Natural killer cell (primary cell): ENCODE measurements around the gene ZDHHC14. TPM values are rescaled to one million over a fixed set of nuclear protein-coding genes. Genes with fewer than 3 reads are reported as not detected.

Experiments
- ATAC-seq, 3 donors: fragments of 150-1000 bp in 2 of 3; fragments of 200-7000 bp in 1 of 3; cut with Tn5 transposase; 1 replicate in 1 of 3; 2 replicates in 2 of 3; pipeline ENCODE4 v1.10.0; 2021; ENCODE audit warnings: mild to moderate bottlenecking in 2 of 3, moderate library complexity in 2 of 3
- DNase-seq, 2 donors: peaks; one replicate each; pipeline versions ENCODE4 v3.0.0 to v3.0.0-alpha.2; 2013 to 2021; ENCODE audit warnings: mixed read lengths in 1 of 2
- H3K27ac ChIP-seq: one replicate; pipeline ENCODE4 v1.5.1; 2013; ENCODE audit warnings: mild to moderate bottlenecking, low read length
- H3K27me3 ChIP-seq: one replicate; pipeline ENCODE4 v1.6.1; 2013; ENCODE audit warnings: low read length; ENCODE audit not compliant: control insufficient read depth, insufficient read depth
- H3K36me3 ChIP-seq: one replicate; pipeline ENCODE4 v1.6.1; 2013; ENCODE audit warnings: low read length; ENCODE audit not compliant: control insufficient read depth, insufficient read depth
- H3K4me1 ChIP-seq: one replicate; pipeline ENCODE4 v1.6.1; 2013; ENCODE audit warnings: low read length; ENCODE audit not compliant: control insufficient read depth, insufficient read depth
- H3K4me3 ChIP-seq: one replicate; pipeline ENCODE4 v1.5.1; 2013; ENCODE audit warnings: low read length
- H3K9me3 ChIP-seq: one replicate; pipeline ENCODE4 v1.6.1; 2013; ENCODE audit warnings: low read length; ENCODE audit not compliant: control insufficient read depth, insufficient read depth
- H3K27ac Mint-ChIP-seq, 2 donors: one replicate each; pipeline ENCODE4 v1.8.0; 2022; ENCODE audit warnings: mild to moderate bottlenecking in 2 of 2, mixed read lengths in 2 of 2, moderate library complexity in 1 of 2
- H3K27me3 Mint-ChIP-seq, 2 donors: one replicate each; pipeline ENCODE4 v1.8.0; 2022; ENCODE audit warnings: low read depth in 2 of 2, mixed read lengths in 2 of 2
- H3K36me3 Mint-ChIP-seq: one replicate; pipeline ENCODE4 v1.8.0; 2022; ENCODE audit warnings: mixed read lengths
- H3K4me1 Mint-ChIP-seq, 2 donors: one replicate each; pipeline ENCODE4 v1.8.0; 2022; ENCODE audit warnings: mixed read lengths in 2 of 2
- H3K4me3 Mint-ChIP-seq: one replicate; pipeline ENCODE4 v1.8.0; 2022; ENCODE audit warnings: mild to moderate bottlenecking, moderate library complexity, mixed read lengths
- H3K9me3 Mint-ChIP-seq, 2 donors: one replicate each; pipeline ENCODE4 v1.8.0; 2022; ENCODE audit warnings: mixed read lengths in 2 of 2
- CTCF ChIP-seq: fragments of 200-600 bp; IDR thresholded peaks from one replicate; pipeline ENCODE4 v1.8.0; 2022; ENCODE audit warnings: antibody characterized with exemption
- WGBS: methylation state at CpG from one replicate; pipeline ENCODE4 v1.1.7; 2013; ENCODE audit warnings: missing lambda C conversion rate; ENCODE audit not compliant: insufficient coverage; 5-methylcytosine and 5-hydroxymethylcytosine counted together
- intact Hi-C: fragments of 100-400 bp; cut with micrococcal nuclease; formaldehyde crosslinking; loops from one replicate; pipeline ENCODE4 v1.14.2; 2022
- total RNA-seq, 4 donors: library from RNA; stranded (reverse); fragments of 120-200 nt in 1 of 4; gene quantifications; one replicate each; pipeline versions ENCODE4 v1.2.3 to v1.2.4, GENCODE V29; 2013 to 2022

The ZDHHC14 gene
- total RNA-seq, 3 donors from 2014 or later (not counting 1 experiment from before 2014, with no cell fraction given) = 6.7 to 11.3 (median 10.6) TPM

- H3K36me3 ChIP-seq = no peaks in the 10 kb centered on the region
- WGBS = 100% methylated on average over 2 of the region's 3 CpGs
Observed at GRCh38 chr6:157402996-157403685, 22.2 kb downstream of the ZDHHC14 start.

GRCh38 chr6:157403686-157404051 lies 22.7 kb downstream of the ZDHHC14 start:
- H3K4me1 Mint-ChIP-seq = peaks cover 4 to 5% of the 10 kb centered on the region in 2 donors
- DNase-seq (no peak), ATAC-seq (peak in 1 of 3 donors; percentile 82)
- H3K4me3 Mint-ChIP-seq = no peak overlapping the region
- no peak overlapping the region for H3K27ac Mint-ChIP-seq
- H3K36me3 ChIP-seq = no peaks in the 10 kb centered on the region
- 39% methylated on average over 6 of the region's 6 CpGs for WGBS
- H3K27ac ChIP-seq = no peak overlapping the region
- no peaks in the 10 kb centered on the region for H3K9me3 ChIP-seq
- H3K4me3 ChIP-seq = no peak overlapping the region
- H3K27me3 Mint-ChIP-seq = no peaks in the 10 kb centered on the region
- no peaks in the 10 kb centered on the region for H3K9me3 Mint-ChIP-seq
- intact Hi-C loops = no loop called here
- no peaks in the 10 kb centered on the region for H3K27me3 ChIP-seq
- H3K4me1 ChIP-seq = no peaks in the 10 kb centered on the region
- no peak for TF ChIP-seq CTCF
- H3K36me3 Mint-ChIP-seq = no peaks in the 10 kb centered on the region

More at GRCh38 chr6:157402996-157403685, 22.2 kb downstream of the ZDHHC14 start:
- TF ChIP-seq CTCF = no peak
- no peak overlapping the region for H3K27ac ChIP-seq
- Mint-ChIP-seq H3K9me3 (no peaks in the 10 kb centered on the region), H3K27ac (no peak overlapping the region), H3K36me3 (no peaks in the 10 kb centered on the region), H3K4me1 (peaks cover 4 to 5% of the 10 kb centered on the region in 2 donors), H3K27me3 (no peaks in the 10 kb centered on the region), H3K4me3 (no peak overlapping the region)
- DNase-seq = no peak
- H3K9me3 ChIP-seq = no peaks in the 10 kb centered on the region
- no peak overlapping the region for H3K4me3 ChIP-seq
- intact Hi-C loops = no loop called here
- no peak for ATAC-seq
- no peaks in the 10 kb centered on the region for H3K4me1 ChIP-seq
- no peaks in the 10 kb centered on the region for H3K27me3 ChIP-seq

GRCh38 chr6:157405986-157406385 lies 25.0 kb downstream of the ZDHHC14 start:
- no peak for TF ChIP-seq CTCF
- Histone ChIP-seq H3K36me3 (no peaks in the 10 kb centered on the region), H3K4me3 (no peak overlapping the region), H3K27me3 (no peaks in the 10 kb centered on the region), H3K27ac (no peak overlapping the region), H3K9me3 (no peaks in the 10 kb centered on the region), H3K4me1 (no peaks in the 10 kb centered on the region)
- no peak for ATAC-seq
- H3K4me1 Mint-ChIP-seq = peaks cover 1 to 5% of the 10 kb centered on the region in 2 donors
- intact Hi-C loops = no loop called here
- H3K4me3 Mint-ChIP-seq = no peak overlapping the region
- no peaks in the 10 kb centered on the region for H3K36me3 Mint-ChIP-seq
- H3K27me3 Mint-ChIP-seq = no peaks in the 10 kb centered on the region
- H3K9me3 Mint-ChIP-seq = no peaks in the 10 kb centered on the region
- no peak overlapping the region for H3K27ac Mint-ChIP-seq
- DNase-seq = no peak
- 96% methylated on average over 6 of the region's 6 CpGs for WGBS

GRCh38 chr6:157406661-157407060 lies 25.7 kb downstream of the ZDHHC14 start:
- WGBS = 98% methylated on average over 7 of the region's 7 CpGs

More at GRCh38 chr6:157406661-157407060, 25.7 kb downstream of the ZDHHC14 start:
- Histone ChIP-seq H3K4me1 (no peaks in the 10 kb centered on the region), H3K27ac (no peak overlapping the region), H3K36me3 (no peaks in the 10 kb centered on the region), H3K9me3 (no peaks in the 10 kb centered on the region), H3K27me3 (no peaks in the 10 kb centered on the region), H3K4me3 (no peak overlapping the region)
- ATAC-seq (no peak), DNase-seq (no peak)
- no peaks in the 10 kb centered on the region for H3K9me3 Mint-ChIP-seq
- no peaks in the 10 kb centered on the region for H3K27me3 Mint-ChIP-seq
- intact Hi-C loops = no loop called here
- H3K4me3 Mint-ChIP-seq = no peak overlapping the region
- H3K4me1 Mint-ChIP-seq = peaks cover 5 to 6% of the 10 kb centered on the region in 2 donors
- H3K36me3 Mint-ChIP-seq = no peaks in the 10 kb centered on the region
- H3K27ac Mint-ChIP-seq = no peak overlapping the region
- no peak for TF ChIP-seq CTCF
